GM15510 (cell line): Measurements from ENCODE around the gene MEMO1.

Source experiments
- POLR2A ChIP-seq: IDR thresholded peaks from 3 replicates; pipeline ENCODE4 v1.6.1; 2011; ENCODE audit warnings: borderline replicate concordance; ENCODE audit not compliant: insufficient read length; ENCODE audit errors: extremely low read depth

MEMO1 gene

DNA sequence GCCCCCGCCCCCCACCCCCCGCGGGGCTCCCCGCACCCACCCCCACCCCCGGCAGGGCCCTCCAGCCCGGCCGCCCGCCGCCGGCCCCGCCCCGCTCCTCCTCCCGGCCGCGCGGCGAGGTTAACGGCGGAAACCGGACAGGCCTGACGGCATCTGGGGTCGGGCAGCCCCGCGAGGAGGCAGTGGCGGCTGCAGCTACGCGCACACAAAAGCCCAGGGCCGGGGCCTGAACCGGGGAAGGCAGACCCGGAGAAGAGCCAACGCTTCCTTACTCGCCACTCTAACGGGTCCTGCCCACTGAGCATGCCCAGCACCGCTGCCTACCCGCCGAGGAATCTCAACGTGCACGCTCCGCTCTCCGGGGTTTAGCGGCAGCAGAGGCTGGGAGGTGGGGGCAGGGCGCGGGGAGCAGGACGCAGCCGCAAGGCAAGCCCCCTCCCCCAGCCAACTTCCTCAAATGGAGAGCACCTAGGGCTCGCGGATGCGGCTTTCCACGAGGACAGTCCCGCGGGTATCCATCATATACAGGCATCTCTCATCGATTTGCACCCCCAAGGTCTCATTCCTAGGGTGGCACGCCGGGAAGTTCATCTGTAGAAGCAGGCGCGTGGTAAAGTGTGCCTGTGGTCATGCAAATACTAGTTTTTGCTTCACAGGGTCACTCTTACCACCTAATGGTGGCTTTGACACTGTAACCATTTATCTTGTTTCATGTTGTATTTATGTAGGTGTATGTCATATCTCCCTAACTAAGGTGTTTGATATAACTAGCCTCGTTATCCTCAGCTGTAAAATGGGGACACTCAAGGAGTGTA lies at the start of gene MEMO1:
Gene MEMO1 (minus strand): TSS at position 339 of the 815 bp plus-strand sequence. CDS start 761 bp downstream, outside the sequence.
- peak; percentile 89 for TF ChIP-seq POLR2A

DNA sequence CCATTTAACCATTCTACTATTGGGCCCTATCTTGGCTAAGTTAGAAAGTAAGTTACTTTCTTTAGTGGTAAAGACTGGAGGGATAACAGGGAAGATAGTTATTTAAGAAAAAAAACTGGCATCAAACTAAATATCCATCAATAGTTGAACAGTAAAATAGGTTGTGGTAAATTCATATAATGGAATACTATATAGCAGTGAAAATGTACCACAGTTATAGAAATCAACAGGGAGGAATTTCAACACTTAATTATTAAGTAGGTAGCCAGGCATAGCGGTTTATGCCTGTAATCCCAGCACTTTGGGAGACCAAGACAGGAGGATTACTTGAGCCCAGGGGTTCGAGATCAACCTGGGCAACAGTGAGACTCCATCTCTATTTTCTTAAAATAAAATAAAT lies 49.5 kb upstream of the MEMO1 start:
- TF ChIP-seq POLR2A = no peak

DNA sequence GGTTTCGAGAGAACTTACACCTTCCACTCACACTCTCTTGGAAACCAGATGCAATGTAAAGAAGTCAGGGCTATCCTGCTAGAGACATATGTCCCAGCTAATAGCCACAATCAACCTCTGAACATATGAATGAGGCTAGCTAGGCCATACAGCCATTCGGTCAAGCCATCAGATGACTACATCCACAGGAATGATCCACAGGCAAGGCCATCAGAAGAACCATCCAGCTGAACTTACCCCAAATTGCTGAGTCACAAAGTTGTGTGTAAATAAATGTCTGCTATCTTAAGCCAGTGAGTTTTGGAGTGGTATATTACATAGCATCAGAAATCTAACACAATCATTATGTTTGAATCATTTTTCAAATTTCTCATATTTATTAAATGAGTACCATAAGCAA lies 47.3 kb upstream of the MEMO1 start:
- no peak for TF ChIP-seq POLR2A

DNA sequence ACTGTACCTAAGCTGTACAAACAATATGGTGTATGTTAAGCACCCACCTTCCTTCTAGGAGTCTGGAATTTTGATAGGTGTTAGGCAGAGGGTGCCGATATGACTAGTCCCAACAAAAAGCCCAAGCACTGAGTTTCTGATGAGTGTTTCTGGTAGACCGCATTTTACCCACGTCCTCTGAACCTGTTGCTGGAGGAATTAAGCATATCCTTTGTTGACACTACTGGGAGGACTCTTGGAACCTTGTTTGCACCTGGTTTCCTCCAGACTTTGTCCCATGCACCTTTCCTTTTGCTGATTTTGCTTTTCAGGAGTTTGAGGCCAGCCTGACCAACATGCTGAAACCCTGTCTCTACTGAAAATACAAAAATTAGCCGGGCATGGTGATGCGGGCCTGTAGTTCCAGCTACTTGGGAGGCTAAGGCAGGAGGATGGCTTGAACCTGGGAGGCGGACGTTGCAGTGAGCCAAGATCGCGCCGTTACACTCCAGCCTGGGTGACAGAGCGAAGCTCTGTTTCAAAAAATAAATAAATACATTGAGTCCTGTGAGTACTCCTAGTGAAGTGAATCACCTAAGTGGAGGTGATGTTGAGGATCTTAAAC lies 41.1 kb upstream of the MEMO1 start:
- TF ChIP-seq POLR2A = no peak

DNA sequence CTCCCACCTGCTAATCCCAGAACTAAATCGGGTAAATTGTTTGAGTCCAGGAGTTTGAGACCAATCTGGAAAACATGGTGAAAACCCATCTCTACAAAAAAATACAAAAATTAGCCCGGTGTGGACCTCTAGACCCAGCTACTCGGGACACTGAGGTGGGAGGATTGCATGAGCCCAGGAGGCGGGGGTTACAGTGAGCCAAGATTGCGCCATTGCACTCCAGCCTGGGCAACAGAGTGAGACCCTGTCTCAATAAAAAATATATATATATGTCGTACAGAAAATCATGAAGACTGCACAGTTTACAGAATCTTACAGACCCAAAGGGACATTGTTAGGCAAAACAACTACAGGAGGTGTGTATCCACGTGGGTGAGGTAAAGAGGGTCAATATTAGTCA lies 32.8 kb upstream of the MEMO1 start:
- no peak for TF ChIP-seq POLR2A

DNA sequence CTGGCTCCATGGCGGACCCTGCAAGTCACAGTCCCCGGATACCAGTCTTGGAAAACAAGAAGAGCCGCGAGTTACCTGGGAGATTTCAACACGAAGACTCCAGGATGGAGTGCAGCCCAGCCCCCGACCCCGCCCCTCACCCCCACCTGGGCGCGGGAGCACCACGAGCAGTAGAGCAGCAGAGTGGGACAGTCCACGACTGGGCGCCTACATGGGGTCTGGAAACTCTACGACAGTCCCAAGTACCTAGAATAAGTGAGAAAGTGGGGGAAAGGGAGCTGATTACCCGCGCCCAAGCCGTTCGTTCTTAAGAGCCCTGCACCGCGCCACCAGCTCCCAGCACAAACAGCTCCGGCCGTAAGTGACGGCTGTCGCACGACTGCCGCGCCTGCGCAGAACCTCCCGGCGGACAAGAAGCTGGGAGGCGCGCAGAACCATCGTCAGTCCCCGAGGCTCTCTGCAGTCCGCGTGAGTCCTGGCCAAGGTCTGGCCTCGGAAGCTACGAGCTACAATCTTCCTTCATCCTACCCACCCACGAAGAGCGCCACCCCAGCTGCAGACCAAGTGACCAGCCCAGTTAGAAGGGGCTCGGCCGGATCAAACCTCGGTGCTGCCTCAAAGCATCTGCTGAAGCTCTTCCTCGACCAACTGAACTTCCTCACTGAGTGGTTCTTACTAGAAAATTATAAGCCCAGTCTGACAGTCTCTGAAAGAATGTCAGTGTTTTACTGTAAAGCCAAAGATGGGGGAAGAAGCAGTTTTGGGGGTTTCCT lies 28.8 kb upstream of the MEMO1 start, which contains the start of gene DPY30:
Gene DPY30 (minus strand): TSS at position 359 of the 773 bp plus-strand sequence. CDS start 349 bp downstream, at position 10.
- TF ChIP-seq POLR2A = peak; percentile 98

DNA sequence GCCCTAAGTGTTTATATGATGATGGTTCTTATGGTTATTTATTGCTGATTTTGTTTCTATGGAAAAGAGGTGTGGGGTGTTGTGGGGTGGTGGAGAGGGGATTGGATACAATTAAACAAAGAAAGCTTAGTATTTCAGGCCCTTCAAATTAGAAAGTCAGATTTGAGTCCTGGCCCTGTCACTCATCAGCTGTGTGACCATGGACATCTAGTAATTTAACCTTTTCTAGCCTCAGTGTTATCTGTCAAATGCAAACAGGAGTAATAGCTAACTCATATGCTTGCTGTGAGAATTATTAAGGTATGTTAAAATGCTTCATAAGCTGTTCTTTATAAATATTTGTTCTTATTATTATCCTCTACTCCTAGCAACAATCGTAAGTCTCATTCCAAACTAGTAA lies 2.1 kb upstream of the MEMO1 start:
- TF ChIP-seq POLR2A = no peak

DNA sequence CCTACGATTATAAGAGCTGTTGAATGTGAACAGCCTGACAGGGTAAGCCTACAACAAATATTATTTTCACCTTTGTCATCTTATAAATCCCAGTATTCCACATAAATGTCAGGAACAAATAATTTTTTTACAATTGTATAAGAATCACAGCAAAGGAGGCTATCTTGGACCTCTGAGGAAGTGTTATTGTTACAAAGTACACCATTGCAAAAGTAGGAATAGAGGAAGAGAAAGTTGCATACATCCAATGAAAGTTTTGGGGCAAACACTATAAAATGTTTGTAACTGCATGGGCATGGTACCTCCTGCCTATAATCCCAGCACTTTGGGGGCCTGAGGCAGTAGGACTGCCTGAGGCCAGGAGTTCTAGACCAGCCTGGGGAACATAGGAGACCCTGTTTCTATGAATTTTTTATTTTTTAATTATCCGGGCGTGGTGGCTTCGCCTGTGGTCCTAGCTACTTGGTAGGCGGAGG lies 715 bp upstream of the MEMO1 start:
- TF ChIP-seq POLR2A = no peak

DNA sequence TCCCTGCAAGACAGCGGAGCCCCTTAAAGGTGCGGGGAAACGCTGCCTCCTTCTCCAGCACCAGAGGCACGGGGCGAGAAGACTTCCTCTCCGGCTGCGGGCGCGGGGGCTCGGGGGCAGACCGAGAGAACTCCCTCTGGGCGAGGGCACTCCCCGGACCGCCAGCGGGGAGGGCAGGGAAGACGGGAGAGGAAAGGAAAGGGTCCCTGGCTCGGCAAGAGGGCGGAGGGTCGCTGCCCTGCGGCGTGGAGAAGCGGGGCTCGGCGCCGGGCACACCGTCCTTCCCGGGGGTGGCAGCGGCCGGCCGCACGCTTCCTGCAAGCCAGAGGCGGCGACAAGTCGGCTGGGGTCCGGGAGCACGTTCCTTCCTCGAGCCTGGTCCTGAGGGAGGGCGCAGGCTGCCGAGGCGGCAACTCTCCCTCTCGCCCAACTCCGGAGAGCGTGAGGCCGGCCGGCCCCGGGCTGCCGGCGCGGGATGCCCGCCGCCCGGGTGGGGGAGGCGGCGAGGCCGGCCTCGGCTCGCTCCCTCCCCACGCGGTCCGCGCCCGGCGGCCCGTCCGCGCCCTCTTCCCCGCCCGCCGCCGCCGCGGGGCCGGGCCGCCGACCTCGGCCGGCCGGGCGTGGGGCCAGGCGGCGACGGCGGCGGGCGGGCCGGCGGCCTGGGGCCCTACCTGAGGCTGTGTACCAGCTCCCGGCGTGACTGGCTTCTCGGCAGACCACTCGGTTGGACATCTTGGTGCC lies 1.1 kb downstream of the MEMO1 start:
- peak; percentile 41 for TF ChIP-seq POLR2A

DNA sequence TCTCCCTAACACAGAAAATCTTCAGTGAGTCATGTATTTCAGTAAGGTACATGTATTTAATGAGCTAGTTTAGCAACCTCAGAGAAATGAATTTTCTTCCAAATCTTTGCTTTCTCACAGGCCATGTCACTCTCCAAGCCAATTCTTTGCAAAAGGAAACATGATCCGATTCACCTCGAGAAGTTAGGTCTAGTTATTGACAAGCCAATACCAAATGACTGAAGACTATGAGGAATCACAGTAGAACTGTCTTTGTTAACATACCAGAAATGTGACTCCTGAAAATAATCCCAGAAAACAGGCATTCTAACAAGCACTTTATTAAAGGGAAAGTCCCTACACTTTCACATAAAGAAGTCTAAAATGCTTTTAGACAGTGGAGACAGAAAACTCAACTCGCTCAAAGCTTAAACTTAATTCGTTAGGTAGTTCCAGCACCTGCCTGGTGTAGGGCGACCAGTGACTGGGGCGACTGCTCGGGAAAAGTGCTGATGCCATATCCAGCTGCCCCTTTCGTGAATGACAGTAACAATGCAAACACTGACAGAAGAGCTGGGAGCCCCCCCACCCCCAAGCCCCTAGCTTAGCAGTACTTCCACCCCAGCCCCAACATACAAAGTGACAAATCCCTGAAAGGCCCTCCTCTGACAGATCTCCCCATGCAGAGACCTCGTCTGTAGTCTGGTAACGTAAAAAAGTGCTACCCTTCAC lies 1.8 kb downstream of the MEMO1 start:
- no peak for TF ChIP-seq POLR2A

DNA sequence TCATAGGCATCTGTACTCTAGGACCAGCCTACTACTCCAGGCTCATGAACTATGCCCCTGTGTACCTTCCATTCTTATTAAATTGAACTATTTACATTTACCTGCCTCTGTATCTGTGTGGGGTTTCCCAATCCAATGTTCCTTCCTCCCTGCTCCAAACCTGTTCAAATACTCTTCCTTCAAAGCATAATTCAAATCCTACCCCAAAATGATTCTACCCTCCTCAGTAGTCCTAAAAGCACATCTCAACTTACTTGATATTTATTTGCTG lies 3.8 kb downstream of the MEMO1 start:
- TF ChIP-seq POLR2A = no peak

DNA sequence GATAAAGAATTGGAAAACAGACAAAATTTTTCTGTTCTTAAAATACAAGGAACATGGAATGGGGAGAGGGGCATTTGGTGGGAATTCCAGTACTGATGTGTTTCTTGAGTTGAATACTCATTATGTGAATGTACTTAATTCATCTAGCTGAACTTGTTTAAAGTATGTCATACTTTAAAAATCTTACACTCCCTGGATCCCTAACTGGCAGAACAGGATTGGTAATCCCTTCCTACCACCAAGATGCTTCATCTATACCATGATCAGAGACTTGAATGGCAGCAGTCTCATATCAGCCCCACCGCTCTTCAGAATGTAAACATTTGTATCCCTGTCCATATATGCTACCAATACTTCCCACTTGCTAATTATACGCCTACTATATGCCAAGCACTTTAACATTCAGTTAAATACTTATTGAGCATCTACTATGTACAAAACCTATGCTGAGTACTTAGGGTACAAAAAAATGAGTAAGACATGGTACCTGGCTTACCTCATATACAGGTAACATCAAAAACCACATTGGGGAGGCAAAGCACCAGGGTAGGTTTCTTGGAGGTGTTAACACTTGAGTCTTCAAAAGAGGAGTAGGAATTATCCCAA lies 5.3 kb downstream of the MEMO1 start:
- TF ChIP-seq POLR2A = no peak

DNA sequence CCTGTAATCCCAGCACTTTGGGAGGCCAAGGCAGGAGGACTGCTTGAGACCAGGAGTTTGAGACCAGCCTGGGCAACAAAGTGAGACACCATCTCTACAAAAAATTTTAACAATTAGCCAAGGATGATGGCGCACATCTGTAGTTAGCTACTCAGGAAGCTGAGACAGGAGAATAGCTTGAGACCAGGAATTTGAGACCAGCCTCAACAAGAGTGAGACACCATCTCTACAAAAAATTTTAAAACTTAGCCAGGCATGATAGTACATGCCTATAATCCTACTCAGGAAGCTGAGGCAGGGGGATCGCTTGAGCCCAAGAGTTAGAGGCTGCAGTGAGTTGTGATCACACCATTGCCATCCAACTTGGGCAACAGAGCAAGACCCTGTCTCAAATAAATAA lies 7.0 kb downstream of the MEMO1 start:
- no peak for TF ChIP-seq POLR2A

DNA sequence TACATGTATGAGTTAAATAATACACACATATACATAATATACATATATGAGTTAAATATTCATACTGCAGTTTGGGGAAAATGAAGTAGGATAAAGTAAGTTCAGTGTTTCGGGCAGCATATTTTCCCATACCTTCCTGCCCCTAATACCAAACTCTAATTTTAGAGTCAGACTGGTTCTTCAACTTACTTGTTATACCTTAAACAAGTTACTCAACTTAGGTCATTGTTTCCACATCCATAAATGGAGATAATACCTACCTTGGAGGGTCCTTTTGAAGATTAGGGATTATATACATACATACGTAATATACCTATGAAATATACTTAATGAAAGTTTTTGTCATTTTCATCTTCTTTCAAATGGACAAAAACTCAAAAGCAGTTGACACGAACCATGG lies 8.4 kb downstream of the MEMO1 start:
- TF ChIP-seq POLR2A = no peak
